HEK293 (cell line): ENCODE results near the gene RIPK3.

Experiments
- ZBTB17 ChIP-seq: fragments of 450-650 bp; formaldehyde crosslinking; IDR thresholded peaks from 2 replicates; pipeline ENCODE4 v1.5.1; 2016; ENCODE audit warnings: missing biosample characterization, missing genetic modification characterization
- ZNF112 ChIP-seq: fragments of 450-650 bp; formaldehyde crosslinking; IDR thresholded peaks from 2 replicates; pipeline ENCODE4 v1.5.0; 2017; ENCODE audit warnings: missing biosample characterization, missing genetic modification characterization
- ZNF23 ChIP-seq: fragments of 450-650 bp; formaldehyde crosslinking; IDR thresholded peaks from 2 replicates; pipeline ENCODE4 v1.5.1; 2016; ENCODE audit warnings: missing biosample characterization, missing genetic modification characterization, borderline replicate concordance
- ZNF302 ChIP-seq: fragments of 450-650 bp; formaldehyde crosslinking; IDR thresholded peaks from 2 replicates; pipeline ENCODE4 v1.5.1; 2016; ENCODE audit warnings: missing biosample characterization, missing genetic modification characterization, low read depth
- ZSCAN30 ChIP-seq: fragments of 450-650 bp; IDR thresholded peaks from 2 replicates; pipeline ENCODE4 v1.5.1; 2018; ENCODE audit warnings: missing biosample characterization, mild to moderate bottlenecking, missing genetic modification characterization, moderate library complexity
- TF ChIP-seq, protein P1 (sequence below): fragments of 450-650 bp; formaldehyde crosslinking; IDR thresholded peaks from 2 replicates; pipeline ENCODE4 v1.5.1; 2016; ENCODE audit warnings: missing biosample characterization, missing genetic modification characterization
- TF ChIP-seq, protein P2 (sequence below): fragments of 450-650 bp; formaldehyde crosslinking; IDR thresholded peaks from 2 replicates; pipeline ENCODE4 v1.5.1; 2016; ENCODE audit warnings: missing biosample characterization, missing genetic modification characterization

DNA sequence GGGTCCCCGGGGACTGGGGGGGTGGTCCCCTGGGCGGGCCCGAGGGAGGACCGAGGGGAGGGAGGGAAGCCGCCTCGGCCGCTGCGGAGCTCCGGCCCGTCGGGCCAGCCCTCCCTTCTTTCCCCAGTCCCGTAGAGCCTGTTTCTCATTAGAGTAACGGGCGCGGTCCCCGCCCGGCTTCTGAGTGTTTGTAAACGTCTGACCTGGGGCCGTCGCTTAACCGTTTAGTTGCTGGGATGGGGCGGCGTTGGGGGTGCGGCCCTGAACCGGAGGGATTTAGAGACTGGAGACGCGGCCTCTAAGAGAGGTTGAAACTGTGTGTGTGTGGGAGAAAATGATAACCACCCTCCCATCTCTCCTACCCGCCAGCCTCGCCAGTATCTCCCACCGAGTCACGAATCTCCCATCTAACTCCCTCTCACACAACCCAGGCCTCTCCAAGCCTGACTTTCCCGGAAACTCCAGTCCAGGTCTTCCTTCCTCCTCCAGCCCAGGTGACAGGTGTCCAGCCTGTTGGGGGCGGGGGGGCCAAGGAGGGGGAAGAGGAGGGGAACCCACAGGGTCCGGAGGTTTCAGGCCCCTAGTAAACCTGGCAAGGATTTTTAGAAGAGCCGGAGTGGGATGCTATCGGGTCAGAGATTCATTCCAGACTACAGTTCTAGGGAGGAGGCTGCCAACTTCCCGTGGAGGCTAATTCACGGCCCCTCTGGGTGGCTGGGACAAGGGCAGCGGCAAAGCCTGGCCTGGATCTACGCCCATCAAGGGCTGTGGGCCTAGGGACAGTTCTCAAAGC is 27.1 kb upstream of the RIPK3 start:
- TF ChIP-seq ZNF112 (tag by site-specific recombination) (no peak), ZNF23 (tag by site-specific recombination) (no peak), ZNF302 (tag by site-specific recombination) (no peak), ZBTB17 (tag by site-specific recombination) (peak; percentile 87), ZSCAN30 (no peak)
- TF ChIP-seq, protein P1, sequence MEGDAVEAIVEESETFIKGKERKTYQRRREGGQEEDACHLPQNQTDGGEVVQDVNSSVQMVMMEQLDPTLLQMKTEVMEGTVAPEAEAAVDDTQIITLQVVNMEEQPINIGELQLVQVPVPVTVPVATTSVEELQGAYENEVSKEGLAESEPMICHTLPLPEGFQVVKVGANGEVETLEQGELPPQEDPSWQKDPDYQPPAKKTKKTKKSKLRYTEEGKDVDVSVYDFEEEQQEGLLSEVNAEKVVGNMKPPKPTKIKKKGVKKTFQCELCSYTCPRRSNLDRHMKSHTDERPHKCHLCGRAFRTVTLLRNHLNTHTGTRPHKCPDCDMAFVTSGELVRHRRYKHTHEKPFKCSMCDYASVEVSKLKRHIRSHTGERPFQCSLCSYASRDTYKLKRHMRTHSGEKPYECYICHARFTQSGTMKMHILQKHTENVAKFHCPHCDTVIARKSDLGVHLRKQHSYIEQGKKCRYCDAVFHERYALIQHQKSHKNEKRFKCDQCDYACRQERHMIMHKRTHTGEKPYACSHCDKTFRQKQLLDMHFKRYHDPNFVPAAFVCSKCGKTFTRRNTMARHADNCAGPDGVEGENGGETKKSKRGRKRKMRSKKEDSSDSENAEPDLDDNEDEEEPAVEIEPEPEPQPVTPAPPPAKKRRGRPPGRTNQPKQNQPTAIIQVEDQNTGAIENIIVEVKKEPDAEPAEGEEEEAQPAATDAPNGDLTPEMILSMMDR (tag by site-specific recombination): no peak
- TF ChIP-seq, protein P2, sequence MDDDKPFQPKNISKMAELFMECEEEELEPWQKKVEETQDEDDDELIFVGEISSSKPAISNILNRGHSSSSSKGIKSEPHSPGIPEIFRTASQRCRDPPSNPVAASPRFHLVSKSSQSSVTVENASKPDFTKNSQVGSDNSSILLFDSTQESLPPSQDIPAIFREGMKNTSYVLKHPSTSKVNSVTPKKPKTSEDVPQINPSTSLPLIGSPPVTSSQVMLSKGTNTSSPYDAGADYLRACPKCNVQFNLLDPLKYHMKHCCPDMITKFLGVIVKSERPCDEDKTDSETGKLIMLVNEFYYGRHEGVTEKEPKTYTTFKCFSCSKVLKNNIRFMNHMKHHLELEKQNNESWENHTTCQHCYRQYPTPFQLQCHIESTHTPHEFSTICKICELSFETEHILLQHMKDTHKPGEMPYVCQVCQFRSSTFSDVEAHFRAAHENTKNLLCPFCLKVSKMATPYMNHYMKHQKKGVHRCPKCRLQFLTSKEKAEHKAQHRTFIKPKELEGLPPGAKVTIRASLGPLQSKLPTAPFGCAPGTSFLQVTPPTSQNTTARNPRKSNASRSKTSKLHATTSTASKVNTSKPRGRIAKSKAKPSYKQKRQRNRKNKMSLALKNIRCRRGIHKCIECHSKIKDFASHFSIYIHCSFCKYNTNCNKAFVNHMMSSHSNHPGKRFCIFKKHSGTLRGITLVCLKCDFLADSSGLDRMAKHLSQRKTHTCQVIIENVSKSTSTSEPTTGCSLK (tag by site-specific recombination): no peak
